ENCODE measurements around the gene MPV17L2.

MPV17L2 gene

DNA sequence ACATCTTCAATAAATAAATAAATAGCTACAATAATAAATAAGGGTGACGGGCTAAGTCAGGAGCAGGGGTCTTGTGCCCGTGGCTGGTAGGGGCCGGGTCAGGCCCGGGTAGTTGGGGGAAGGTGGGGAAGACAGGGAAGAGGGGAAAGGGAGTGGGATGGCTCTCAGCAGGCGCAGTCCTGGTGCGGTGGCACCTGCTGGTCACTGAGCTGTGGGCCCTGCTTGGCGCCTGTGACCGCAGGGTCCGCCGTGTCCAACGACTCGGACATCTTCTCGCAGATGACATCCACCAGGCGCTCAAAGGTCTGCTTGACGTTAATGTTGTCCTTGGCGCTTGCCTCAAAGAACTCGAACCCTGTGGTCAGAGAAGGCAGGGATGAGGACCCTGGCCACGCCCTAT, 4.3 kb downstream of the MPV17L2 start:
- TF ChIP-seq, protein P1, sequence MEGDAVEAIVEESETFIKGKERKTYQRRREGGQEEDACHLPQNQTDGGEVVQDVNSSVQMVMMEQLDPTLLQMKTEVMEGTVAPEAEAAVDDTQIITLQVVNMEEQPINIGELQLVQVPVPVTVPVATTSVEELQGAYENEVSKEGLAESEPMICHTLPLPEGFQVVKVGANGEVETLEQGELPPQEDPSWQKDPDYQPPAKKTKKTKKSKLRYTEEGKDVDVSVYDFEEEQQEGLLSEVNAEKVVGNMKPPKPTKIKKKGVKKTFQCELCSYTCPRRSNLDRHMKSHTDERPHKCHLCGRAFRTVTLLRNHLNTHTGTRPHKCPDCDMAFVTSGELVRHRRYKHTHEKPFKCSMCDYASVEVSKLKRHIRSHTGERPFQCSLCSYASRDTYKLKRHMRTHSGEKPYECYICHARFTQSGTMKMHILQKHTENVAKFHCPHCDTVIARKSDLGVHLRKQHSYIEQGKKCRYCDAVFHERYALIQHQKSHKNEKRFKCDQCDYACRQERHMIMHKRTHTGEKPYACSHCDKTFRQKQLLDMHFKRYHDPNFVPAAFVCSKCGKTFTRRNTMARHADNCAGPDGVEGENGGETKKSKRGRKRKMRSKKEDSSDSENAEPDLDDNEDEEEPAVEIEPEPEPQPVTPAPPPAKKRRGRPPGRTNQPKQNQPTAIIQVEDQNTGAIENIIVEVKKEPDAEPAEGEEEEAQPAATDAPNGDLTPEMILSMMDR (IDR thresholded peaks at IDR 0.05), result no peak

DNA sequence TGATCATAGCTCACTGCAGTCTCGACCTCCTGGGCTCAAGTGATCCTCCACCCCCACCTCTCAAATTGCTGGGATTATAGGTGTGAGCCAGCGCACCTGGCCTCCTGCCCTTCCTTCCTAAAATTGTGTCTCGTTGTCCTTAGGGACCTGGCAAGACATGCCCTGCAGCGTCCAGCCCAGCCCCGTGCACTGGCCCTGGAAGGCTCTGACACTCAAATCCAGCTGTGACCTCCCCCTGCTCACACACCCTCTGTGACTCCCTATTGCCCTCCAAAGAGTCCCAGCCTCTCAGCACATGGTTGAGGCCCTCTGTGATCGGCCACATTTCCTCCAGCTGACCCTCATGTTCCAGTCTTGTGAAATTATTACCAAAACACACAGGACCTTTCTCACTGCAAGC, 4.9 kb downstream of the MPV17L2 start:
- TF ChIP-seq, protein P1 (IDR thresholded peaks at IDR 0.05), result no peak

- TF ChIP-seq, protein P1 (IDR thresholded peaks at IDR 0.05), result no peak
Observed at GRCh38 chr19:18198374-18198773, 5.4 kb downstream of the MPV17L2 start.

GRCh38 chr19:18202397-18202777, 9.4 kb downstream of the MPV17L2 start:
- TF ChIP-seq, protein P1 (IDR thresholded peaks at IDR 0.05), result no peak

DNA sequence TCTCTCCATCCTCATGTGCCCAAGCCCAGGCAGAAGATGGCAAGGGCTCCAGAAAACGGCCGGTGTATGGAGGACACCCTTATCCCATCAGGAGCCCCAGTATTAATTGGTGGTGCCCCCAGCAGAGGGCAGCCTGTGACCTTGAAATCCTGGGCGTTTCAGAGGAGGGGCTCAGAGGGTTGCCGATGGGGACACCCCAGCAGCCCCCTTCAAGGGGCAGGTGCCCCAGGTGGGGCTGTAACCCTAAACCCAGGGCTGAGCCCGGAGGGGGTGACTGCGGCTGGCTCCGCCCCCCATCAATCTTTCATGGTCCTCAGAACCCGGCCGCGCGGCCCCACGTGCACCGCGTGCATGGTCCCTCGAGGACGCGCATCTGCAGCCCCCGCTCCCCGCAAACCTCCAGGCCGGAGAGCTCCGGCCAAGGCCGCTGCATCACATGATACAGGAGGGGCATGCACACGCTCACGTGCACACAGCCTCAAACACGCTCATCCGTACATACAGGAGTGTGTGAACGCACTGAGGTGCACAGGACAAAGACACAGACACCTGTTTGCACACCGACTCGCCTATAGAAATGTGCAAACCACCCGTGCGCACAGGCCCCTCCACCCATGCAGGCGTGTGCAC, 9.9 kb downstream of the MPV17L2 start:
- TF ChIP-seq, protein P1 (IDR thresholded peaks at IDR 0.05), result peak; percentile 52

DNA sequence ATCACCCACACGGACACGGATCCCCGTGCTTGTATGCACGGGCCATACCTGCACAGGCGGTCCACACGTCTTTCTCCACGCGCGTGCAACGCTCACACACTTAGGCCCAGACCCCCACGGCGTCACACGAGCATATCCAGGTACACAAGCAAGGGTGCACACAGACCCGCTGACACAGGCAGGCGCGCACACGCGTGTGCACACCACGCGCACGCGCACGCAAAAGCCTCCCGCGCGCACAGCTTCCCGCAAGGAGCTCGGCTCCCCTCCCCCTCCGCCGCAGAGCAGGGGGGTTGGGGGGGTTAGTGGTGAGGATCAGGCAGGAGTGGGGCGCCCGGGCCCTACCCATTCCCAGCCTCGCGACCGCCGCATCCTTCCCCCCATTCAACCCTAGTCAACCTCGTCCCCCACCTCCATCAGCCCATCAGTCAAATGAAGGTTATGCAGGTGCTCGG, 10.4 kb downstream of the MPV17L2 start:
- TF ChIP-seq, protein P1 (IDR thresholded peaks at IDR 0.05), result no peak

GRCh38 chr19:18203863-18204393, 10.9 kb downstream of the MPV17L2 start, which contains the start of gene RAB3A:
Gene RAB3A (minus strand): TSS chr19:18204042. CDS start chr19:18202740, 1,302 bp downstream.
- TF ChIP-seq, protein P1 (IDR thresholded peaks at IDR 0.05), result no peak

All from LNCAP (cell line).